OCI-LY1 (cell line): Measurements from ENCODE around the gene UCHL5.

ENCODE experiments used
- CTCF ChIP-seq: fragments of 200-600 bp; sonication (generic), shearing (Covaris generic); IDR thresholded peaks from 2 replicates; pipeline ENCODE4 v1.5.1; 2017; ENCODE audit warnings: mild to moderate bottlenecking, antibody characterized with exemption, low read length, moderate library complexity, mixed read lengths
- EZH2 ChIP-seq: fragments of 200-600 bp; sonication (generic), shearing (Covaris generic); IDR thresholded peaks from 2 replicates; pipeline ENCODE4 v1.8.0; 2017; ENCODE audit warnings: borderline replicate concordance, mixed run types, mild to moderate bottlenecking, antibody characterized with exemption, low read length, moderate library complexity, mixed read lengths

- TF ChIP-seq CTCF (no peak), EZH2 (no peak)
Measured at GRCh38 chr1:192984080-192984479, 75.1 kb downstream of the UCHL5 start.
